ENCODE measurements around the gene UTP18.
A peak's percentile ranks its signal among the peaks of the same experiment; 100 is the strongest.
"Not testable (repeated sequence)": the region's sequence is repeated elsewhere in the genome, so short reads cannot be mapped to it uniquely, and the experiment has no call there.

Gene UTP18

DNA sequence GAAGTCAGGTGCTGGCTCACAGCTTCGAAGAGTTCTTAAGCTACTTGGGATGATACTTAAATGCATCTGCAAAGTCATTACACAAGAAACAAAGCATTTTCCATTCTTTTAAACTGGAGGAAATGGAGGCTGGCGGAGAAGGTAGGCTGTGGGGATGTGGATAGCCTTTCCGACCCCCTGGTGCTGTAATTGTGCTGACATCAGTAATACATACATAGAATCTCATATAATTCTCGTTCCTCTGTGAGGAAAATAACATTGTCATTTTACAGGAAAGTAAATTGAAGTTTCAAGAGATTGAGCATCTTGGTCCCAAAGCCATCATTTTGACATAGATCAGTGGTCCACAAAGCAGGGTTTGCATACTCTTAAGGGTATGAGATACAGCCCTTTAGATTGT is 39.5 kb downstream of the UTP18 start:
- TF ChIP-seq, protein P1, sequence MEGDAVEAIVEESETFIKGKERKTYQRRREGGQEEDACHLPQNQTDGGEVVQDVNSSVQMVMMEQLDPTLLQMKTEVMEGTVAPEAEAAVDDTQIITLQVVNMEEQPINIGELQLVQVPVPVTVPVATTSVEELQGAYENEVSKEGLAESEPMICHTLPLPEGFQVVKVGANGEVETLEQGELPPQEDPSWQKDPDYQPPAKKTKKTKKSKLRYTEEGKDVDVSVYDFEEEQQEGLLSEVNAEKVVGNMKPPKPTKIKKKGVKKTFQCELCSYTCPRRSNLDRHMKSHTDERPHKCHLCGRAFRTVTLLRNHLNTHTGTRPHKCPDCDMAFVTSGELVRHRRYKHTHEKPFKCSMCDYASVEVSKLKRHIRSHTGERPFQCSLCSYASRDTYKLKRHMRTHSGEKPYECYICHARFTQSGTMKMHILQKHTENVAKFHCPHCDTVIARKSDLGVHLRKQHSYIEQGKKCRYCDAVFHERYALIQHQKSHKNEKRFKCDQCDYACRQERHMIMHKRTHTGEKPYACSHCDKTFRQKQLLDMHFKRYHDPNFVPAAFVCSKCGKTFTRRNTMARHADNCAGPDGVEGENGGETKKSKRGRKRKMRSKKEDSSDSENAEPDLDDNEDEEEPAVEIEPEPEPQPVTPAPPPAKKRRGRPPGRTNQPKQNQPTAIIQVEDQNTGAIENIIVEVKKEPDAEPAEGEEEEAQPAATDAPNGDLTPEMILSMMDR (conservative IDR thresholded peaks at IDR 0.05; ENCODE audit: low read depth, low read length) = no peak
- Histone ChIP-seq H3K4me2 (no peak overlapping the region), H3K4me1 (ENCODE audit: low read depth, poor library complexity, severe bottlenecking) (no peaks in the 10 kb centered on the region), H3K27me3 (ENCODE audit: insufficient read depth, low read depth) (no peaks in the 10 kb centered on the region), H3K27ac (no peak overlapping the region), H3K36me3 (ENCODE audit: insufficient read depth) (no peaks in the 10 kb centered on the region), H3K79me2 (ENCODE audit: insufficient read depth, low read depth) (no peaks in the 10 kb centered on the region), H4K20me1 (ENCODE audit: insufficient read depth) (no peaks in the 10 kb centered on the region), H2AFZ (ENCODE audit: low read depth) (no peak overlapping the region), H3K4me3 (IDR thresholded peaks at IDR 0.05; ENCODE audit: insufficient read depth, low read depth, low read length) (no peak overlapping the region), H3K9ac (no peak overlapping the region)

DNA sequence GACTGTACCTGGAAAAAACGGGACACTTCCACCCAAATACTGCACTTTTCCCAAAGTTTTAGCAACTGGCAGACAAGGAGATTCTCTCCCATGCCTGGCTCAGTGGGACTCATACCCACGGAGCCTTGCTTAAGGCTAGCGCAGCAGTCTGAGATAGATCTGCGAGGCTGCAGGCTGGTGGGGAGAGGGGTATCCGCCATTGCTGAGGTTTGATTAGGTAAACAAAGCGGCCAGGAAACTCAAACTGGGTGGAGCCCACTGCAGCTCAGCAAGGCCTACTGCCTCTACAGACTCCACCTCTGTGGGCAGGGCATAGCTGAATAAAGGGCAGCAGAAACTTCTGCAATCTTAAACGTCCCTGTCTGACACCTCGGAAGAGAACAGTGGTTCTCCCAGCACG is 44.8 kb downstream of the UTP18 start:
- no peaks in the 10 kb centered on the region for H3K36me3 ChIP-seq (ENCODE audit: insufficient read depth)
- no peak overlapping the region for H3K4me3 ChIP-seq (IDR thresholded peaks at IDR 0.05; ENCODE audit: insufficient read depth, low read depth, low read length)
- TF ChIP-seq, protein P1 (conservative IDR thresholded peaks at IDR 0.05; ENCODE audit: low read depth, low read length) = no peak
- no peaks in the 10 kb centered on the region for H3K27me3 ChIP-seq (ENCODE audit: insufficient read depth, low read depth)
- no peak overlapping the region for H2AFZ ChIP-seq (ENCODE audit: low read depth)
- no peak overlapping the region for H3K4me2 ChIP-seq
- H3K79me2 ChIP-seq (ENCODE audit: insufficient read depth, low read depth) = no peaks in the 10 kb centered on the region
- H4K20me1 ChIP-seq (ENCODE audit: insufficient read depth) = no peaks in the 10 kb centered on the region
- no peak overlapping the region for H3K27ac ChIP-seq
- no peak overlapping the region for H3K9ac ChIP-seq
- no peaks in the 10 kb centered on the region for H3K4me1 ChIP-seq (ENCODE audit: low read depth, poor library complexity, severe bottlenecking)

DNA sequence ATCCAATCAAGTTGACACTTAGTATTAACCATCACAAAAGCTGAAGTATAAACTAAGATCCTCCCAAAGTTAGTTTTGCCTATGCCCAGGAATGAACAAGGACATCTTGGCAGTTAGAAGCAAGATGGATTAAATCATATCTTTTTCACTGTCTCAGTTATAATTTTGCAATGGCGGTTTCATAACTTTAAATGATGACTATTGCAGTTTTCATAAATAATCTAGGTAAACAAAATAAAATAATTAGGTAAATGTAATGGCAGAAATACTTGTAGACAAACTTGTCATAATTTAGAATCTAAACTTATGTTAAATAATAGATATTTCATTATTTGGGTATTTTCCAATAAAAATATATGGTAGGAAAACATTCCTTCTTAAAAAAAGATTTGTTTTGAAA is 51.7 kb downstream of the UTP18 start:
- not testable (repeated sequence) for H3K4me2 ChIP-seq; H3K4me1 ChIP-seq (ENCODE audit: low read depth, poor library complexity, severe bottlenecking); H3K27ac ChIP-seq; H3K9ac ChIP-seq; H3K79me2 ChIP-seq (ENCODE audit: insufficient read depth, low read depth); H3K4me3 ChIP-seq (IDR thresholded peaks at IDR 0.05; ENCODE audit: insufficient read depth, low read depth, low read length); H2AFZ ChIP-seq (ENCODE audit: low read depth); H3K36me3 ChIP-seq (ENCODE audit: insufficient read depth); H4K20me1 ChIP-seq (ENCODE audit: insufficient read depth); H3K27me3 ChIP-seq (ENCODE audit: insufficient read depth, low read depth)

DNA sequence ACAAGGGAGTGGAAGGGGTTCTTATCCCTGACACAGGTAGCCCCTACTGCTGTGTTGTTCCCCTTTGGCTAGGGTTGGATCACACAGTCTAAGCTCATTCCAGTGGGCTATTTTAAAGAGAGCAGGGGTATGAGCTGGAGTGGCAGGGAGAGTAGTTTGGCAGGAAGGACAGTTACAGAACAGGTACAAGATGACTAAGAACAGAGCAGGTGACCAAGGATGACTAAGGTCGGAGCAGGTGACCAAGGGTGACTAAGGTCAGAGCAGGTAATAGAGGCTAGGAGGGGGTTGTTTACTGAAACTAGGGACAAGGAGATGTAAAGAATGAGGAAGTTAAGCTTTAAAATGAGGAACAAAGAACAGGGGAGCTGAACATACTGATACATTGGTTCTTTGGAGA is 58.8 kb downstream of the UTP18 start:
- TF ChIP-seq, protein P1 (conservative IDR thresholded peaks at IDR 0.05; ENCODE audit: low read depth, low read length) = no peak
- Histone ChIP-seq H3K9ac (no peak overlapping the region), H3K27me3 (ENCODE audit: insufficient read depth, low read depth) (no peaks in the 10 kb centered on the region), H3K4me1 (ENCODE audit: low read depth, poor library complexity, severe bottlenecking) (no peaks in the 10 kb centered on the region), H2AFZ (ENCODE audit: low read depth) (no peak overlapping the region), H3K36me3 (ENCODE audit: insufficient read depth) (no peaks in the 10 kb centered on the region), H3K79me2 (ENCODE audit: insufficient read depth, low read depth) (no peaks in the 10 kb centered on the region), H3K4me3 (IDR thresholded peaks at IDR 0.05; ENCODE audit: insufficient read depth, low read depth, low read length) (no peak overlapping the region), H3K27ac (no peak overlapping the region), H4K20me1 (ENCODE audit: insufficient read depth) (no peaks in the 10 kb centered on the region), H3K4me2 (no peak overlapping the region)

DNA sequence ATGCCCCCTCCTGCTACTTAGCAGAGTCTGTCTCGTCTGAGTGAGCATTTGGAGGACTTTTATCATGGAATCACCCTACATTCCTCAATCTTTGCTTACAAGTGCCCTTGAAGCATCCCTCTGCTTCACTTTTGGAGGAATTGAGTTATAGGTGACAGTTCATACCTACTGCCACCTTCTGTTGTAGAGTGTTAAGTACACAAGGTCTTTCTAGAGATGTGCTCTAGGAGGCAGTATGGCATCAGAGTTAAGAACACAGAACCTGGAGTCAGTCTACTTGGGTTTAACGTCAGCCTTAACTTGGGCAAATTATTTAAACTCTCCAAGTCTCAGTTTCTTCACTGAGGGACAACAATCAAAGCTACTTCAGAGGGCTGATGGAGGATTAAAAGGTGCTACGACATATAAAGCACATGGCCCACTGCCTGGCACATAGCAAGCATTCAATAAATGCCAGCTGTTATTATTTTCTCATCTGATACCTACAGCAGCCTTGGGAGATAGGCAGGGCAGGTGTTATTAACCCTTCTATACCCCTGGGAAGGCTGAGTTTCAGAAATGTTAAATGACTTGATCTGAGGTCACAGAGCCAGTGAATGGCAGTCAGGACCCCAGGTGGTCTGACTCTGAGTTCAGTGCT is 62.2 kb downstream of the UTP18 start:
- no peaks in the 10 kb centered on the region for H3K27me3 ChIP-seq (ENCODE audit: insufficient read depth, low read depth)
- H3K4me2 ChIP-seq = no peak overlapping the region
- no peaks in the 10 kb centered on the region for H3K4me1 ChIP-seq (ENCODE audit: low read depth, poor library complexity, severe bottlenecking)
- H3K4me3 ChIP-seq (IDR thresholded peaks at IDR 0.05; ENCODE audit: insufficient read depth, low read depth, low read length) = no peak overlapping the region
- no peaks in the 10 kb centered on the region for H4K20me1 ChIP-seq (ENCODE audit: insufficient read depth)
- no peak overlapping the region for H3K9ac ChIP-seq
- H3K79me2 ChIP-seq (ENCODE audit: insufficient read depth, low read depth) = no peaks in the 10 kb centered on the region
- TF ChIP-seq, protein P1 (conservative IDR thresholded peaks at IDR 0.05; ENCODE audit: low read depth, low read length) = peak; percentile 69
- H3K36me3 ChIP-seq (ENCODE audit: insufficient read depth) = no peaks in the 10 kb centered on the region
- H3K27ac ChIP-seq = no peak overlapping the region
- H2AFZ ChIP-seq (ENCODE audit: low read depth) = no peak overlapping the region

Measured in KMS-11 (cell line).